ENCODE results near the gene HOXB3. TPM values are rescaled to one million over a fixed set of nuclear protein-coding genes. Genes with fewer than 3 reads are reported as not detected.

HOXB3 gene
- total RNA-seq, 4 donors from 2014 or later = 3.7 to 14.1 (median 9.4) TPM

DNA sequence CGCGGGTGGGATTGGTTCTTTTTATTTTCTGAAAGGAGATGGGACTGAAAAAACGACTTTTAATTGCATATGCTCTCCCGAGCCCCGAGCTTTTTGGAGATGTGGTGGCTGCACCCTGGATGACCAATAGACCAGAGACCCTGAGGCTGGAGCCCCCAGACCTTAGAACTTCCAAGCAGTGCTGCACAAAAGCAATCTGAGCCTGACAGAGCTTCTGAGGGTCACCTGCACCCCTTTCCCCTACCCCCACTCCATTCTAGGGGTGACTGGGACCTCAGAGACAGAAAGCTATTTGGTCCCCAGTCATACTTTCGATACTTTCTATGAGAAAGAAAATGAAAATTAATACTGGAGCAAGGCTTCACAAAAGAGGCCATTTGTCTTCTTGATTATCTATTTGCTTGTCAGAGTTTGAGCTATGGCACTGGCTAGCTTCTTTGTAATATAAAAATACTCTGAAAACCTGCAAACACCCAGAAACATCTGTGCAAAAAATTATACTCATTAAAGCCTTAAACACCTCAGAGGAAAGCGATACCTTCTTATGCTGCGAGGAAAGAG lies 15.5 kb downstream of the HOXB3 start:
- WGBS, 2 donors = 49 to 53% methylated on average over 8 of the region's 8 CpGs
- H3K4me3 ChIP-seq = peak overlapping the region in 1 of 4 donors; percentile 9
- H3K36me3 ChIP-seq = no peaks in the 10 kb centered on the region
- peaks cover 0 to 80% (median 13%) of the 10 kb centered on the region in 4 donors for H3K4me1 ChIP-seq
- H3K27ac ChIP-seq = peak overlapping the region; percentile 43 to 85 (median 81)
- no peak for DNase-seq (ENCODE audit: low spot score in 2 of 2)
- H3K9me3 ChIP-seq = no peaks in the 10 kb centered on the region
- H3K27me3 ChIP-seq = peaks cover 0 to 87% of the 10 kb centered on the region in 2 donors
- TF ChIP-seq, protein P1, sequence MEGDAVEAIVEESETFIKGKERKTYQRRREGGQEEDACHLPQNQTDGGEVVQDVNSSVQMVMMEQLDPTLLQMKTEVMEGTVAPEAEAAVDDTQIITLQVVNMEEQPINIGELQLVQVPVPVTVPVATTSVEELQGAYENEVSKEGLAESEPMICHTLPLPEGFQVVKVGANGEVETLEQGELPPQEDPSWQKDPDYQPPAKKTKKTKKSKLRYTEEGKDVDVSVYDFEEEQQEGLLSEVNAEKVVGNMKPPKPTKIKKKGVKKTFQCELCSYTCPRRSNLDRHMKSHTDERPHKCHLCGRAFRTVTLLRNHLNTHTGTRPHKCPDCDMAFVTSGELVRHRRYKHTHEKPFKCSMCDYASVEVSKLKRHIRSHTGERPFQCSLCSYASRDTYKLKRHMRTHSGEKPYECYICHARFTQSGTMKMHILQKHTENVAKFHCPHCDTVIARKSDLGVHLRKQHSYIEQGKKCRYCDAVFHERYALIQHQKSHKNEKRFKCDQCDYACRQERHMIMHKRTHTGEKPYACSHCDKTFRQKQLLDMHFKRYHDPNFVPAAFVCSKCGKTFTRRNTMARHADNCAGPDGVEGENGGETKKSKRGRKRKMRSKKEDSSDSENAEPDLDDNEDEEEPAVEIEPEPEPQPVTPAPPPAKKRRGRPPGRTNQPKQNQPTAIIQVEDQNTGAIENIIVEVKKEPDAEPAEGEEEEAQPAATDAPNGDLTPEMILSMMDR (IDR thresholded peaks at IDR 0.05) = no peak
- TF ChIP-seq EP300 (IDR thresholded peaks at IDR 0.05) (no peak), POLR2A (IDR thresholded peaks at IDR 0.05) (no peak)

DNA sequence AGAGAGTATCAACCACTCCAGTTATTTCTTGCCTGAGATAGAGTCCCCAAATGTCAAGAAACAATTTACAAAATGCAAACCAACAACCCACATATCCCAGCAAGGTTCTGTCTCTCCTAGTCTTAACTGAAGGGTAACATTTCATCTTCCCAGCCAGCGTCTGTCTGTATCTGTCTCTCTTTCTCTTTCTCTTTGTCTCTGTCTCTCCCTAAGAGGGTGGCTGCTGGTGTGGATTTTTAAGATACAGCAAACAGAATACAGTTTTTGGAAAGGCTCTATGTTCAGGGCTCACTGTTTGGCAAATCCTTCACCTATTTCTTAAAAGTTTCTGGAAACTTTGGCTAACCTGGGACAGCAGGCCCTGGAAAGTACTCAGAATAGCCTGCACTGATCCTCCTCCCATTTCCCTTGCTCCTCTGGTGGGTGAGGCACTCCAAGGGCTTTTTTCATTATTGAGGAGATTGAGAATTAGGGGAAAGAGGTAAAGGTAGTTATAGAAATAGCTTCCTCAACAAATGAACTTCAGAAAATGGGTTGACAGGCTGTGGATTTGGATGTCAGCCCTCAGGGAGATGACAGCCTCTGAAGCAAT lies 18.1 kb downstream of the HOXB3 start:
- H3K4me3 ChIP-seq = no peak overlapping the region
- H3K27me3 ChIP-seq = peaks cover 0 to 89% of the 10 kb centered on the region in 2 donors
- no peak for DNase-seq (ENCODE audit: low spot score in 2 of 2)
- H3K9me3 ChIP-seq = no peaks in the 10 kb centered on the region
- peak overlapping the region; percentile 19 to 85 (median 82) for H3K27ac ChIP-seq
- peaks cover 0 to 75% (median 11%) of the 10 kb centered on the region in 4 donors for H3K4me1 ChIP-seq
- H3K36me3 ChIP-seq = no peaks in the 10 kb centered on the region
- WGBS, 2 donors = 62 to 70% methylated on average over 1 of the region's 1 CpG
- no peak for TF ChIP-seq POLR2A (IDR thresholded peaks at IDR 0.05)
- TF ChIP-seq, protein P1 (IDR thresholded peaks at IDR 0.05) = no peak
- no peak for TF ChIP-seq EP300 (IDR thresholded peaks at IDR 0.05)

DNA sequence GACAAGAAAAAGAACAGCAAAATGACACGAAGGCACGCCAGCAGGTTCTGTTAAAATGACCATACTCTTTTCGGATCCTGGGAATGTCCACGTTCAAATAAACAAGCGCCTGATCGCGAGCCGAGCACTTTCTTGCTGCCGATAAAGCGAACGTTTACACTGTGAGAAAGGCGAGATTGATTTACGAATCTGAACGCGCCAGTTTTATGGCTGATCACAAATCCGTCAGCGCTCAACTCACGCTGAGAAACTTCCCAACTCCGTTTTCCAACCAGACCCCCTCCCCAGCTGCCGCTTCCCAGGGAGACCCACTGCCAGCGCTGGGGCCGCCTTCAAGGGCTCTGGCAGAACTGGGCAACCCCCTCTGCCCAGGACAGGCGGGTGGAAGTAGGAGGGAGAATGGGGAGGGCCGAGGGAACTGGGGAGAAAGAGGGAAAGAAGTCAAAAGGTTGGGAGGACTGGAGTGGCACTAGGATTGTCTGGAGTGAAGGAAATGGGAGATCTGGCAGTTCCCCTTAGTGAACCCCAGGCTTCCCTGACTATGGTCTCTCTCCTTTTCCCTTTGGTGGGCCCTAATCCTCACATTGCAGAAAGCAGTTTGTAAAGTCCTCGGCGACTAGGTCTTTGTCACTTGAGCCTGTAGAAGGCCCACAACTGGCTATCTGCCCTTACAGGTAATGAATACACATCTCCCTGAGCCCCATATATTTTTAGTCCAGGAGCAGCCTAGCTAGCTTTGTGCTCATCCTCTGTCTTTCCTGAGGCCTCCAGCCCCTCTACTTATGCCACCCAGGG lies 18.8 kb downstream of the HOXB3 start:
- Histone ChIP-seq H3K36me3 (no peaks in the 10 kb centered on the region), H3K4me3 (peak overlapping the region in 3 of 4 donors; percentile 3 to 20 (median 9)), H3K27ac (peak overlapping the region; percentile 19 to 85 (median 82)), H3K9me3 (no peaks in the 10 kb centered on the region), H3K27me3 (peaks cover 0 to 89% of the 10 kb centered on the region in 2 donors), H3K4me1 (peaks cover 0 to 68% (median 8%) of the 10 kb centered on the region in 4 donors)
- no peak for DNase-seq (ENCODE audit: low spot score in 2 of 2)
- TF ChIP-seq POLR2A (IDR thresholded peaks at IDR 0.05) = no peak
- TF ChIP-seq, protein P1 (IDR thresholded peaks at IDR 0.05) = no peak
- peak in 1 of 2 donors; percentile 39 for TF ChIP-seq EP300 (IDR thresholded peaks at IDR 0.05)
- 31 to 34% methylated on average over 26 of the region's 26 CpGs for WGBS, 2 donors

DNA sequence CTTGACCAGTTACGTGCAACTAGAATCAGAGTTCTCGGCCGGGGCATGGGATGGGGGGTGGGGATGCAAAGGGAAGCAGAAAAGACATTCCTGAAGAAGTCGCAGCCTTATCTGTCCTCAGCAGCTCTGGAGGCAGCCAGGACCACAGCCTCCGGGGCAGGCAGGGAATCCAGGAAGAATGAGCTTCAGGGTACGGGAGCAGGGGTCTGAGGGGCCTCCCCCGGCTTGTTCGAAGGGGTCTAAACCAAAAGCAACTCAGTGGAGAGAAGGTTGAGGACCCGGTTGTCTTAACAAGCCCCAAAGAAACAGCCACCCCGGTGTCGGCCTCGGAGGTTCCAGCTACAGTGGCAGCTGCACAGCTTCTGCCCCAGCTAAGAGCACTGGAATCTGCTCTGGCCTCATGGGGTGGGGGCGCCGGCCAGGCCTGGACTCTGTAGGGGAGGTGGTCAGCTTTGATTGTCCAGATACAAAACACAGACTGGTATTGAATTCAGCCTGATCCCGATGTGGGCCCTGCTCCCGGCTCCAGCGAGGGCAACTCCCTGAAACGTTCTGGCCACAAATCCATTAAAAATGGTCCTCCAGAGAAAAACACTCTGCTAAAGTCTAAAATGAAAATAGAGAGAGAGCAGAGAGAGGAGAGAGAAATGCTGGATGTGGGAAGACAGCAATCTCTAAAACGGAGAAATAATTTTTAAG lies 19.6 kb downstream of the HOXB3 start:
- Histone ChIP-seq H3K27ac (peak overlapping the region; percentile 19 to 85 (median 82)), H3K36me3 (no peaks in the 10 kb centered on the region), H3K4me3 (peak overlapping the region in 2 of 4 donors; percentile 9 to 20), H3K9me3 (no peaks in the 10 kb centered on the region), H3K27me3 (peaks cover 0 to 89% of the 10 kb centered on the region in 2 donors), H3K4me1 (peaks cover 0 to 62% (median 8%) of the 10 kb centered on the region in 4 donors)
- 9 to 18% methylated on average over 19 of the region's 19 CpGs for WGBS, 2 donors
- TF ChIP-seq, protein P1 (IDR thresholded peaks at IDR 0.05) = no peak
- TF ChIP-seq POLR2A (IDR thresholded peaks at IDR 0.05) = no peak
- TF ChIP-seq EP300 (IDR thresholded peaks at IDR 0.05) = no peak
- DNase-seq (ENCODE audit: low spot score in 2 of 2) = no peak
